Adrenal gland (tissue), 5 donors: ENCODE results near the gene ITGA1.

Experiments used
- CTCF ChIP-seq, 6 experiments: fragments of 450-650 bp in 4 of 6; fragments of 200-600 bp in 2 of 6; sonication (generic) in 1 of 6; IDR thresholded peaks; 1 replicate in 5 of 6; 2 replicates in 1 of 6; pipeline versions ENCODE4 v1.5.1 to v1.8.0; 2016 to 2021; ENCODE audit warnings: antibody characterized with exemption in 6 of 6, mild to moderate bottlenecking in 2 of 6, moderate library complexity in 1 of 6
- POLR2A ChIP-seq, 2 donors: fragments of 450-650 bp; IDR thresholded peaks; one replicate each; pipeline ENCODE4 v1.6.1; 2017; ENCODE audit warnings: antibody characterized with exemption in 2 of 2, mild to moderate bottlenecking in 2 of 2, moderate library complexity in 1 of 2
- donor health status: DM: no; HTN: no; CAD: no.

GRCh38 chr5:52854301-52854700, 66.6 kb downstream of the ITGA1 start:
- TF ChIP-seq CTCF (IDR thresholded peaks at IDR 0.05) (no peak), POLR2A (IDR thresholded peaks at IDR 0.05) (no peak)
